Cardiac septum (tissue), 1 donor: ENCODE data around the gene CETN3. TPM values are rescaled to one million over a fixed set of nuclear protein-coding genes. Genes with fewer than 3 reads are reported as not detected.
"Not testable (repeated sequence)": the region's sequence is repeated elsewhere in the genome, so short reads cannot be mapped to it uniquely, and the experiment has no call there.

Experiments
- DNase-seq: peaks from one replicate; pipeline ENCODE4 v3.0.0-alpha.2; 2020; ENCODE audit warnings: low spot score
- intact Hi-C: fragments of 100-400 bp; cut with DNase I; formaldehyde crosslinking; loops from one replicate; pipeline ENCODE4 v1.14.0; 2022
- total RNA-seq: library from RNA; stranded (reverse); fragmentation: NEBNext Ultra II Directional; extraction: Animal tissue kit (Norgen Biotek cat#: 25700); gene quantifications from one replicate; pipeline ENCODE4 v1.2.1, GENCODE V29; 2021
- donor health status: DM: no; HTN: no; CAD: no.

CETN3 gene
- total RNA-seq, 1 donor from 2014 or later: 16.0 TPM

DNA sequence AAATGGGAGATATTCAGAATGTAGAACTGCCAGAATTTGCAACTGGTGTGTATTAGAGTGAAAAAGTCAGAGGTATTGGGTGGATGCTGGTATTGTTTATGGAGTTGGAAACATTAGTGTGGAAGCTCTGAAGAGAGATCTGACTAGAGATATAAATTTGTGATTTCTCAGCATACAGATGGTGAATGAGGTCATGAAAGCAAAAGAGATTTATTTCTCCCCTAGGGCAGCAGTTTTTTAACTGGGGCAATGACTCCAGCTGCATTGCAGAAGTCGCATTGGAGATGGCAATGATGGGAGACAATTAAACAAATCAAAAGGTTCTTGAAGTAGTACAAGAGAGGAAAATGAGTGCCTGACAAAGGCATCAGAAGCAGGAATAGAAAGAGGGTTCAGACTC lies 64.9 kb downstream of the CETN3 start:
- no peak for DNase-seq
- intact Hi-C loops: no loop called here

DNA sequence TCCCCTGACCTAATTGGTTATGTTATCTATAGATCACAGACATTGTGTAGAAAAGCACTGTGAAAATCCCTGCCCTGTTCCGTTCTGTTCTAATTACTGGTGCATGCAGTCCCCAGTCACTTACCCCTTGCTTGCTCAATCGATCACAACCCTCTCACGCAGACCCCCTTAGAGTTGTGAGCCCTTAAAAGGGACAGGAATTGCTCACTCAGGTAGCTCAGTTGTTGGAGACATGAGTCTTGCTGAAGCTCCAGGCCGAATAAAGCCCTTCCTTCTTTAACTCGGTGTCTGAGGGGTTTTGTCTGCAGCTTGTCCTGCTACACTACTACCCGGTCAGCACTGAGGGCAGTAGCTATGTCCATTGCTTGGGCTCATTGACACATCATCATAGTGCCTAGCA lies 65.8 kb downstream of the CETN3 start:
- intact Hi-C loops, DNase-seq: not testable (repeated sequence)

DNA sequence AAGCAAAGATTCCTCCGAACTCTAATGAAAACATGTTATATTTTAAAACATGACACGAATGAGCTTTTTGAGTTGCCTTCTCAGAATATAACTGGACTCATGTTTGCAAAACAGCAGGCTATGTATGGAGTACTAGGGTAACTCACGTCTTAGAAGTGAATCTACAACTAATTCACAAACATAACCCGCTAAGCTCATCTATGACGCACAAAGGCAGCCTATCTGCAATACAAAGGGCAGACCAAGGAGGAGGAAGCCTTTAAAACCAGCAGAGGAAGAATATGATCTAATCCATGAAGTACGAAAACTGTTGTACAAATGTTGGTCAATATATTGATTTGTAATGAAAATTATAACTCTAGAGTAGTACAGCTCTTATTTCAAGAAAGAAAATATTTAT lies 67.0 kb downstream of the CETN3 start:
- intact Hi-C loops: no loop called here

More for the DNA sequence above, 67.0 kb downstream of the CETN3 start:
- DNase-seq: no peak

Other genes with a start within 250 kb of the CETN3 start
- gene MBLAC2, start 65.0 kb upstream of the CETN3 start, total RNA-seq: 2.9 TPM
- 0.97 TPM for gene POLR3G, start 65.1 kb upstream of the CETN3 start, total RNA-seq
- gene LYSMD3, start 119.8 kb upstream of the CETN3 start, total RNA-seq: 14.8 TPM
- 0.19 TPM for gene ADGRV1, start 149.0 kb upstream of the CETN3 start, total RNA-seq